Fibroblast of lung (primary cell): ENCODE measurements around the gene GMNN.

Experiments
- CTCF ChIP-seq, 2 donors: IDR thresholded peaks in 1 of 2; conservative IDR thresholded peaks in 1 of 2; 1 replicate in 1 of 2; 2 replicates in 1 of 2; pipeline ENCODE4 v1.5.1; 2011 to 2012; ENCODE audit warnings: low read length in 2 of 2, control low read depth in 1 of 2, inconsistent platforms in 1 of 2, low read depth in 1 of 2, mild to moderate bottlenecking in 1 of 2
- EZH2 ChIP-seq: IDR thresholded peaks from 2 replicates; pipeline ENCODE4 v1.5.1; 2012; ENCODE audit warnings: low read length, control low read depth, mild to moderate bottlenecking; ENCODE audit errors: missing control alignments

GRCh38 chr6:24823185-24823584 is 48.4 kb downstream of the GMNN start:
- TF ChIP-seq CTCF (conservative IDR thresholded peaks at IDR 0.05 in 1 of 2, IDR thresholded peaks at IDR 0.05 in 1 of 2; ENCODE audit: low read depth in 1 of 2, low read length in 2 of 2) (no peak), EZH2 (no peak)
